HepG2 (cell line): ENCODE measurements around the gene SPAG4. TPM values are rescaled to one million over a fixed set of nuclear protein-coding genes. Genes with fewer than 3 reads are reported as not detected.

Experiments used
- BRCA1 ChIP-seq: sonication (generic); formaldehyde crosslinking; IDR thresholded peaks from 2 replicates; pipeline ENCODE4 v1.4.0; 2020; ENCODE audit warnings: missing genetic modification reagents
- HDAC2 ChIP-seq: sonication (generic); formaldehyde crosslinking; IDR thresholded peaks from 2 replicates; pipeline ENCODE4 v1.4.0; 2020; ENCODE audit warnings: missing genetic modification reagents
- IKZF4 ChIP-seq: sonication (generic); formaldehyde crosslinking; IDR thresholded peaks from 2 replicates; pipeline ENCODE4 v1.5.1; 2020; ENCODE audit warnings: borderline replicate concordance, mild to moderate bottlenecking, low read depth, missing genetic modification reagents; ENCODE audit errors: not compliant biosample characterization
- LRRFIP1 ChIP-seq: sonication (generic); formaldehyde crosslinking; conservative IDR thresholded peaks from 2 replicates; pipeline ENCODE4 v1.4.0; 2020; ENCODE audit warnings: missing genetic modification reagents
- MXD1 ChIP-seq: sonication (generic); formaldehyde crosslinking; IDR thresholded peaks from 2 replicates; pipeline ENCODE4 v1.4.0; 2020; ENCODE audit warnings: mild to moderate bottlenecking, missing genetic modification reagents
- NFAT5 ChIP-seq: sonication (generic); formaldehyde crosslinking; IDR thresholded peaks from 2 replicates; pipeline ENCODE4 v1.4.0; 2020; ENCODE audit warnings: missing genetic modification reagents
- RXRB ChIP-seq: IDR thresholded peaks from 2 replicates; pipeline ENCODE4 v1.6.1; 2016; ENCODE audit warnings: borderline replicate concordance, missing genetic modification reagents, missing compliant biosample characterization
- SP140L ChIP-seq: sonication (generic); formaldehyde crosslinking; IDR thresholded peaks from 2 replicates; pipeline ENCODE4 v1.4.0; 2020; ENCODE audit warnings: missing genetic modification reagents, borderline replicate concordance
- ZBTB1 ChIP-seq: sonication (generic); formaldehyde crosslinking; IDR thresholded peaks from 2 replicates; pipeline ENCODE4 v1.4.0; 2020; ENCODE audit warnings: missing genetic modification reagents, borderline replicate concordance
- ZC3H13 ChIP-seq: sonication (generic); formaldehyde crosslinking; IDR thresholded peaks from 2 replicates; pipeline ENCODE4 v1.8.1; 2023; ENCODE audit warnings: mild to moderate bottlenecking, missing genetic modification reagents, moderate library complexity
- ZFP41 ChIP-seq: sonication (generic); formaldehyde crosslinking; IDR thresholded peaks from 2 replicates; pipeline ENCODE4 v1.4.0; 2020; ENCODE audit warnings: mild to moderate bottlenecking, missing genetic modification reagents, borderline replicate concordance
- ZGPAT ChIP-seq: IDR thresholded peaks from 2 replicates; pipeline ENCODE4 v1.6.1; 2016; ENCODE audit warnings: mild to moderate bottlenecking
- ZNF180 ChIP-seq: sonication (generic); formaldehyde crosslinking; IDR thresholded peaks from 2 replicates; pipeline ENCODE4 v1.4.0; 2020; ENCODE audit warnings: low read depth, missing genetic modification reagents, borderline replicate concordance
- ZNF235 ChIP-seq: sonication (generic); formaldehyde crosslinking; IDR thresholded peaks from 2 replicates; pipeline ENCODE4 v1.8.1; 2023; ENCODE audit warnings: mild to moderate bottlenecking, missing genetic modification reagents, borderline replicate concordance
- ZNF850 ChIP-seq: sonication (generic); formaldehyde crosslinking; conservative IDR thresholded peaks from 2 replicates; pipeline ENCODE4 v1.9.0; 2021; ENCODE audit warnings: mild to moderate bottlenecking, missing genetic modification reagents
- polyA plus RNA-seq, 8 experiments: library from polyadenylated mRNA; depleted of rRNA in 3 of 8; stranded (reverse) in 7 of 8; unstranded in 1 of 8; fragments of >200 nt; fragmentation: Illumina TruSeq in 4 of 8; extraction: Trizol in 4 of 8; gene quantifications; 2 replicates each; pipeline versions ENCODE4 v1.2.1 to v1.2.3, GENCODE V29; 2011 to 2016; ENCODE audit warnings: low read depth in 4 of 8, missing spikeins in 1 of 8, mixed read lengths in 1 of 8; ENCODE audit not compliant: insufficient read depth in 1 of 8
- total RNA-seq, 5 experiments: library from RNA; depleted of rRNA; stranded (reverse); fragments of >200 nt; fragmentation: Illumina TruSeq; extraction: Trizol; gene quantifications; 2 replicates each; pipeline ENCODE4 v1.2.3, GENCODE V29; 2016; ENCODE audit warnings: low read depth in 1 of 5

Gene SPAG4
- total and polyA plus RNA-seq, 2 of the 13 experiments (the other 11 are each of a cell fraction or from before 2014, with no cell fraction given) = 5.8 to 137 TPM

- TF ChIP-seq ZNF850 (CRISPR knock-in tag) (peak; percentile 97), RXRB (peak; percentile 66), MXD1 (CRISPR knock-in tag) (peak; percentile 98), BRCA1 (peak; percentile 99), HDAC2 (no peak), ZNF180 (peak; percentile 75; the same call in 1 of the 2 replicates), ZC3H13 (CRISPR knock-in tag) (peak; percentile 100), ZGPAT (peak; percentile 91), ZBTB1 (CRISPR knock-in tag) (no peak; the same call in 1 of the 2 replicates), SP140L (CRISPR knock-in tag) (peak; percentile 92; the same call in 1 of the 2 replicates), ZFP41 (CRISPR knock-in tag) (peak; percentile 97), LRRFIP1 (CRISPR knock-in tag) (0 out of 2 replicates have a peak, but pooled peaks have one; percentile 49), ZNF235 (CRISPR knock-in tag) (0 out of 2 replicates have a peak, but pooled peaks have one; percentile 62), IKZF4 (CRISPR knock-in tag) (peak; percentile 98), NFAT5 (CRISPR knock-in tag) (peak; percentile 99)
Measured at GRCh38 chr20:35615667-35616464, at the start of gene SPAG4 (continued).
